Activated CD8-positive, alpha-beta T cell treated with anti-CD3 and anti-CD28 coated beads for 36 hours (primary cell): ENCODE measurements around the gene LMOD3. TPM values are rescaled to one million over a fixed set of nuclear protein-coding genes. Genes with fewer than 3 reads are reported as not detected.

Experiments used
- ATAC-seq: fragments of 200-7000 bp; cut with Tn5 transposase; one replicate; pipeline ENCODE4 v1.10.0; 2021; ENCODE audit warnings: mild to moderate bottlenecking, moderate library complexity
- CTCF ChIA-PET: fragments of 350-600 bp; sonication (Branson Sonifier 250); formaldehyde crosslinking; loops from one replicate; lab custom pipeline; 2021; ENCODE audit warnings: antibody characterized with exemption; lab: Charles Lee
- POLR2A ChIA-PET: fragments of 350-600 bp; sonication (Branson Sonifier 250); formaldehyde crosslinking; loops from one replicate; lab custom pipeline; 2021; ENCODE audit warnings: antibody characterized with exemption; lab: Charles Lee
- DNase-seq: peaks from one replicate; pipeline ENCODE4 v3.0.0-alpha.2; 2020
- H3K27ac Mint-ChIP-seq: one replicate; pipeline ENCODE4 v1.8.0; 2021; ENCODE audit warnings: mild to moderate bottlenecking, mixed read lengths
- H3K27me3 Mint-ChIP-seq: one replicate; pipeline ENCODE4 v1.8.0; 2021; ENCODE audit warnings: mixed read lengths
- H3K36me3 Mint-ChIP-seq: one replicate; pipeline ENCODE4 v1.8.0; 2021; ENCODE audit warnings: low read depth, mixed read lengths
- H3K4me1 Mint-ChIP-seq: one replicate; pipeline ENCODE4 v1.8.0; 2021; ENCODE audit warnings: low read depth, mixed read lengths
- H3K4me3 Mint-ChIP-seq: one replicate; pipeline ENCODE4 v1.8.0; 2021; ENCODE audit warnings: mild to moderate bottlenecking, moderate library complexity, mixed read lengths
- H3K9me3 Mint-ChIP-seq: one replicate; pipeline ENCODE4 v1.8.0; 2021; ENCODE audit warnings: mixed read lengths
- CTCF ChIP-seq: fragments of 200-600 bp; IDR thresholded peaks from one replicate; pipeline ENCODE4 v1.8.0; 2022; ENCODE audit warnings: antibody characterized with exemption, mild to moderate bottlenecking
- intact Hi-C: fragments of 100-400 bp; cut with micrococcal nuclease; formaldehyde crosslinking; loops from one replicate; pipeline ENCODE4 v1.10.0; 2022
- total RNA-seq, 2 experiments: library from RNA; stranded (reverse); gene quantifications; one replicate each; pipeline ENCODE4 v1.2.3, GENCODE V29; 2021

The LMOD3 gene
- total RNA-seq, 2 experiments from 2014 or later, result not detected

- H3K27me3 Mint-ChIP-seq, result no peaks in the 10 kb centered on the region
- no peak overlapping the region for H3K27ac Mint-ChIP-seq
- ChIA-PET POLR2A (interaction anchor here (1.1 to 1.3 kb wide), 2 partner anchors 13 to 33 kb away, joined by 3 read pairs; no protein-coding TSS in a partner anchor), CTCF (interaction anchor here (1.0 to 5.6 kb wide), 17 partner anchors 10 to 307 kb away, joined by 3 to 68 read pairs (median 6); no protein-coding TSS in a partner anchor)
- H3K36me3 Mint-ChIP-seq, result no peaks in the 10 kb centered on the region
- H3K4me1 Mint-ChIP-seq, result peaks cover 8% of the 10 kb centered on the region
- no peak for TF ChIP-seq CTCF
- H3K4me3 Mint-ChIP-seq, result no peak overlapping the region
- DNase-seq (no peak), ATAC-seq (no peak)
- H3K9me3 Mint-ChIP-seq, result no peaks in the 10 kb centered on the region
- intact Hi-C loops, result no loop called here
Measured at GRCh38 chr3:69119138-69119537, 3.3 kb downstream of the LMOD3 start.

- DNase-seq (no peak), ATAC-seq (no peak)
- Mint-ChIP-seq H3K36me3 (no peaks in the 10 kb centered on the region), H3K27me3 (no peaks in the 10 kb centered on the region), H3K4me3 (no peak overlapping the region), H3K27ac (no peak overlapping the region), H3K9me3 (no peaks in the 10 kb centered on the region), H3K4me1 (peaks cover 14% of the 10 kb centered on the region)
- POLR2A ChIA-PET, result interaction anchor here (1.3 kb wide), 1 partner anchor 12 kb away, joined by 3 read pairs; no protein-coding TSS in a partner anchor
- TF ChIP-seq CTCF, result no peak
- CTCF ChIA-PET, result interaction anchor here (1.0 to 5.6 kb wide), 10 partner anchors 10 to 307 kb away, joined by 3 to 68 read pairs (median 6); no protein-coding TSS in a partner anchor
- intact Hi-C loops, result no loop called here
Measured at GRCh38 chr3:69118555-69118954, 3.8 kb downstream of the LMOD3 start.

- no peaks in the 10 kb centered on the region for H3K36me3 Mint-ChIP-seq
- CTCF ChIA-PET, result interaction anchor here (0.9 kb wide), 1 partner anchor 190 kb away, joined by 3 read pairs; no protein-coding TSS in a partner anchor
- no peak for TF ChIP-seq CTCF
- POLR2A ChIA-PET, result interaction anchor here (0.6 kb wide), 1 partner anchor 333 kb away, joined by 3 read pairs; no protein-coding TSS in a partner anchor
- intact Hi-C loops, result no loop called here
- no peak for ATAC-seq
- no peaks in the 10 kb centered on the region for H3K9me3 Mint-ChIP-seq
- DNase-seq, result no peak
- H3K4me1 Mint-ChIP-seq, result peaks cover 24% of the 10 kb centered on the region
- no peaks in the 10 kb centered on the region for H3K27me3 Mint-ChIP-seq
- no peak overlapping the region for H3K4me3 Mint-ChIP-seq
- H3K27ac Mint-ChIP-seq, result no peak overlapping the region
Measured at GRCh38 chr3:69116897-69117296, 5.5 kb downstream of the LMOD3 start.

GRCh38 chr3:69116162-69116561 lies 6.2 kb downstream of the LMOD3 start:
- TF ChIP-seq CTCF, result no peak
- ATAC-seq (no peak), DNase-seq (no peak)
- ChIA-PET CTCF (interaction anchor here (0.8 to 1.2 kb wide), 3 partner anchors 190 to 556 kb away, joined by 3 to 4 read pairs (median 4); no protein-coding TSS in a partner anchor), POLR2A (no interaction called here)
- no peak overlapping the region for H3K27ac Mint-ChIP-seq
- H3K27me3 Mint-ChIP-seq, result no peaks in the 10 kb centered on the region
- intact Hi-C loops, result no loop called here
- H3K36me3 Mint-ChIP-seq, result no peaks in the 10 kb centered on the region
- H3K9me3 Mint-ChIP-seq, result no peaks in the 10 kb centered on the region
- peaks cover 23% of the 10 kb centered on the region for H3K4me1 Mint-ChIP-seq
- H3K4me3 Mint-ChIP-seq, result no peak overlapping the region

- ChIA-PET POLR2A (interaction anchor here (1.0 kb wide), 1 partner anchor 32 kb away, joined by 4 read pairs; no protein-coding TSS in a partner anchor), CTCF (interaction anchor here (0.8 to 1.2 kb wide), 4 partner anchors 15 to 556 kb away, joined by 3 to 4 read pairs (median 4); no protein-coding TSS in a partner anchor)
Measured at GRCh38 chr3:69115731-69116130, 6.7 kb downstream of the LMOD3 start.

More at GRCh38 chr3:69115731-69116130, 6.7 kb downstream of the LMOD3 start:
- Mint-ChIP-seq H3K4me3 (no peak overlapping the region), H3K36me3 (no peaks in the 10 kb centered on the region), H3K27ac (no peak overlapping the region), H3K4me1 (peaks cover 20% of the 10 kb centered on the region), H3K27me3 (no peaks in the 10 kb centered on the region), H3K9me3 (no peaks in the 10 kb centered on the region)
- DNase-seq, result no peak
- TF ChIP-seq CTCF, result no peak
- intact Hi-C loops, result no loop called here
- no peak for ATAC-seq
